HCT116 (cell line): Measurements from ENCODE around the gene SLC19A1. TPM values are rescaled to one million over a fixed set of nuclear protein-coding genes. Genes with fewer than 3 reads are reported as not detected.

ENCODE experiments used
- ATAC-seq: fragments of 200-7000 bp; cut with Tn5 transposase; 2 replicates; pipeline ENCODE4 v1.9.1; 2020; ENCODE audit warnings: mild to moderate bottlenecking, moderate library complexity
- BruUV-seq: library from RNA; stranded (reverse); fragments of 400-500 nt; replicated peaks from 2 replicates; lab custom pipeline; 2021; lab: Mats Ljungman, UMichigan
- CTCF ChIA-PET: fragments of 300-600 bp; sonication (Branson Sonifier 250); formaldehyde crosslinking; loops from one replicate; lab custom pipeline; 2021; ENCODE audit warnings: antibody characterized with exemption; lab: Charles Lee
- POLR2A ChIA-PET: fragments of 300-600, 350-600 bp; sonication (Branson Sonifier 250); formaldehyde crosslinking; loops from one replicate; lab custom pipeline; 2021; ENCODE audit warnings: antibody characterized with exemption; lab: Charles Lee
- RAD21 ChIA-PET, 2 experiments: fragments of 300-600 bp; sonication (Branson Sonifier 250); formaldehyde crosslinking; loops; one replicate each; lab custom pipeline; 2023; ENCODE audit warnings: low total read pairs in 2 of 2; ENCODE audit not compliant: uncharacterized antibody in 2 of 2, unreplicated experiment in 2 of 2, low non-redundant PET in 1 of 2; lab: Charles Lee
- DNase-seq: peaks from one replicate; pipeline ENCODE4 v3.0.0-alpha.2; 2010; ENCODE audit warnings: low read depth, low spot score
- H2AFZ ChIP-seq: fragments of 200-600 bp; shearing (Covaris generic), sonication (generic); 2 replicates; pipeline ENCODE4 v1.6.1; 2017; ENCODE audit warnings: low read depth, mixed run types, mixed read lengths, antibody characterized with exemption, low read length; ENCODE audit not compliant: poor library complexity, severe bottlenecking
- H3K27ac ChIP-seq: 2 replicates; pipeline ENCODE4 v1.5.1; 2012; ENCODE audit warnings: low read depth, low read length
- H3K27me3 ChIP-seq: fragments of 200-600 bp; sonication (generic); 2 replicates; pipeline ENCODE4 v1.6.1; 2016; ENCODE audit warnings: mixed run types, low read length, mixed read lengths; ENCODE audit not compliant: insufficient read depth
- H3K36me3 ChIP-seq, 2 experiments: fragments of 200-500 bp in 1 of 2; fragments of 200-600 bp in 1 of 2; sonication (Bioruptor generic) in 1 of 2; sonication (generic) in 1 of 2; 2 replicates each; pipeline versions ENCODE4 v1.5.1 to v1.6.1; 2014 to 2016; ENCODE audit warnings: low read length in 2 of 2, inconsistent platforms in 1 of 2, mixed read lengths in 1 of 2, mixed run types in 1 of 2; ENCODE audit not compliant: insufficient read depth in 2 of 2, control insufficient read depth in 1 of 2
- H3K4me1 ChIP-seq, 2 experiments: fragments of 200-600 bp in 1 of 2; sonication (generic) in 1 of 2; 2 replicates each; pipeline versions ENCODE4 v1.5.1 to v1.6.1; 2012 to 2017; ENCODE audit warnings: low read length in 2 of 2, inconsistent platforms in 1 of 2, mild to moderate bottlenecking in 1 of 2, mixed read lengths in 1 of 2, mixed run types in 1 of 2, moderate library complexity in 1 of 2; ENCODE audit not compliant: insufficient read depth in 2 of 2, control insufficient read depth in 1 of 2
- H3K4me2 ChIP-seq: fragments of 200-600 bp; sonication (generic); 2 replicates; pipeline ENCODE4 v1.6.1; 2017; ENCODE audit warnings: mixed run types, low read length, mixed read lengths
- H3K4me3 ChIP-seq, 2 experiments: fragments of 200-600 bp in 1 of 2; sonication (generic) in 1 of 2; replicated peaks in 1 of 2; 2 replicates each; pipeline ENCODE4 v1.5.1; 2011 to 2016; ENCODE audit warnings: low read length in 2 of 2, control low read depth in 1 of 2, low read depth in 1 of 2, mild to moderate bottlenecking in 1 of 2, mixed read lengths in 1 of 2, mixed run types in 1 of 2
- H3K79me2 ChIP-seq: fragments of 200-600 bp; sonication (generic); 2 replicates; pipeline ENCODE4 v1.6.1; 2017; ENCODE audit warnings: mild to moderate bottlenecking, mixed run types, low read length, moderate library complexity, mixed read lengths; ENCODE audit not compliant: insufficient read depth
- H3K9ac ChIP-seq: fragments of 200-600 bp; sonication (generic); 2 replicates; pipeline ENCODE4 v1.6.1; 2016; ENCODE audit warnings: low read length, mixed read lengths
- H3K9me2 ChIP-seq: fragments of 200-600 bp; sonication (generic), shearing (Covaris generic); 2 replicates; pipeline ENCODE4 v1.6.1; 2017; ENCODE audit warnings: mixed run types, mild to moderate bottlenecking, moderate library complexity; ENCODE audit not compliant: insufficient read depth
- H3K9me3 ChIP-seq, 2 experiments: fragments of 200-500 bp in 1 of 2; fragments of 200-600 bp in 1 of 2; sonication (Bioruptor generic) in 1 of 2; sonication (generic) in 1 of 2; 2 replicates each; pipeline ENCODE4 v1.6.1; 2014 to 2017; ENCODE audit warnings: low read length in 2 of 2, mixed read lengths in 2 of 2, inconsistent platforms in 1 of 2, low read depth in 1 of 2, mild to moderate bottlenecking in 1 of 2, mixed run types in 1 of 2, moderate library complexity in 1 of 2; ENCODE audit not compliant: control insufficient read depth in 1 of 2, insufficient read depth in 1 of 2
- H4K20me1 ChIP-seq: fragments of 200-600 bp; sonication (generic), shearing (Covaris generic); 2 replicates; pipeline ENCODE4 v1.6.1; 2017; ENCODE audit warnings: mixed run types, mild to moderate bottlenecking, moderate library complexity; ENCODE audit not compliant: insufficient read depth
- CEBPB ChIP-seq: IDR thresholded peaks from 2 replicates; pipeline ENCODE4 v1.6.1; 2012; ENCODE audit warnings: low read depth
- ELF1 ChIP-seq: IDR thresholded peaks from 2 replicates; pipeline ENCODE4 v1.6.1; 2012; ENCODE audit warnings: low read depth, borderline replicate concordance
- EZH2 ChIP-seq: fragments of 200-600 bp; sonication (generic); IDR thresholded peaks from 2 replicates; pipeline ENCODE4 v1.6.1; 2017; ENCODE audit warnings: antibody characterized with exemption, mixed run types
- FOSL1 ChIP-seq: IDR thresholded peaks from 2 replicates; pipeline ENCODE4 v1.6.1; 2012; ENCODE audit warnings: low read depth
- JUND ChIP-seq: IDR thresholded peaks from 2 replicates; pipeline ENCODE4 v1.6.1; 2012
- POLR2A ChIP-seq: IDR thresholded peaks from 2 replicates; pipeline ENCODE4 v1.7.0; 2011; ENCODE audit warnings: borderline replicate concordance; ENCODE audit not compliant: insufficient read depth, insufficient read length; ENCODE audit errors: extremely low read depth
- REST ChIP-seq: IDR thresholded peaks from 2 replicates; pipeline ENCODE4 v1.6.1; 2012; ENCODE audit warnings: low read depth
- SIN3A ChIP-seq: IDR thresholded peaks from 2 replicates; pipeline ENCODE4 v1.6.1; 2012; ENCODE audit warnings: low read depth
- SRF ChIP-seq: IDR thresholded peaks from 2 replicates; pipeline ENCODE4 v1.6.1; 2012; ENCODE audit warnings: low read depth
- TCF7L2 ChIP-seq: IDR thresholded peaks from 2 replicates; pipeline ENCODE4 v1.7.0; 2011; ENCODE audit warnings: borderline replicate concordance, inconsistent platforms; ENCODE audit not compliant: insufficient read depth, insufficient read length; ENCODE audit errors: extremely low read depth
- YY1 ChIP-seq: IDR thresholded peaks from 2 replicates; pipeline ENCODE4 v1.6.1; 2011; ENCODE audit warnings: low read length, low read depth, moderate library complexity, mild to moderate bottlenecking; ENCODE audit not compliant: insufficient replicate concordance; ENCODE audit errors: extremely low read depth
- ZFX ChIP-seq: fragments of 450-650 bp; IDR thresholded peaks from 2 replicates; pipeline ENCODE4 v1.6.1; 2017
- ZNF274 ChIP-seq: fragments of 200-500 bp; sonication (Bioruptor generic); IDR thresholded peaks from 2 replicates; pipeline ENCODE4 v1.6.1; 2014; ENCODE audit warnings: mild to moderate bottlenecking, low read depth, low read length, inconsistent platforms
- intact Hi-C: fragments of 100-400 bp; cut with micrococcal nuclease; formaldehyde crosslinking; loops from 2 replicates; pipeline ENCODE4 v1.10.0; 2022
- total RNA-seq: library from RNA; stranded (reverse); gene quantifications from one replicate; pipeline ENCODE4 v1.2.1, GENCODE V29; 2021; ENCODE audit not compliant: unreplicated experiment
- TF ChIP-seq, protein P1 (sequence below): IDR thresholded peaks from 2 replicates; pipeline ENCODE4 v1.6.1; 2012

SLC19A1 gene
- total RNA-seq, 1 experiment from 2014 or later, result 50.2 TPM

GRCh38 chr21:45545236-45545570 is 3.0 kb upstream of the SLC19A1 start:
- TF ChIP-seq POLR2A (no peak), FOSL1 (no peak), SIN3A (no peak), TCF7L2 (no peak), EZH2 (no peak), SRF (no peak), REST (no peak), JUND (no peak), ZFX (no peak), CEBPB (no peak), ELF1 (no peak), YY1 (no peak), ZNF274 (no peak)
- TF ChIP-seq, protein P1, sequence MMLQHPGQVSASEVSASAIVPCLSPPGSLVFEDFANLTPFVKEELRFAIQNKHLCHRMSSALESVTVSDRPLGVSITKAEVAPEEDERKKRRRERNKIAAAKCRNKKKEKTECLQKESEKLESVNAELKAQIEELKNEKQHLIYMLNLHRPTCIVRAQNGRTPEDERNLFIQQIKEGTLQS, result no peak
- DNase-seq (no peak), ATAC-seq (no peak)
- intact Hi-C loops, result no loop called here
- no TSS peak for BruUV-seq
- Histone ChIP-seq H3K9me3 (no peaks in the 10 kb centered on the region), H3K9me2 (no peaks in the 10 kb centered on the region), H2AFZ (no peak overlapping the region), H3K27me3 (no peaks in the 10 kb centered on the region), H3K27ac (no peak overlapping the region), H3K9ac (no peak overlapping the region), H3K4me3 (no peak overlapping the region), H3K79me2 (peaks cover 15% of the 10 kb centered on the region), H4K20me1 (no peaks in the 10 kb centered on the region), H3K4me1 (peaks cover 4 to 18% of the 10 kb centered on the region in 2 experiments), H3K4me2 (no peak overlapping the region), H3K36me3 (no peaks in the 10 kb centered on the region; a peak in 2 of 4 replicates)
- ChIA-PET RAD21 (interaction anchor here in 1 of 2 experiments (0.5 kb wide), 1 partner anchor 377 kb away, joined by 3 read pairs; no protein-coding TSS in a partner anchor), POLR2A (no interaction called here), CTCF (no interaction called here)
